ENCODE data around the gene SLC39A11.
A peak's percentile ranks its signal among the peaks of the same experiment; 100 is the strongest.

The SLC39A11 gene

GRCh38 chr17:72715906-72716572 lies 376.4 kb downstream of the SLC39A11 start:
- peak overlapping the region in 1 of 3 experiments; percentile 20 for H3K27ac Mint-ChIP-seq
- peaks cover 2% of the 10 kb centered on the region for H3K9me3 Mint-ChIP-seq
- no peaks in the 10 kb centered on the region for H3K4me1 Mint-ChIP-seq
- no peak for TF ChIP-seq CTCF (IDR thresholded peaks at IDR 0.05; ENCODE audit: unreplicated experiment in 3 of 3)
- peaks cover 1% of the 10 kb centered on the region for H3K36me3 Mint-ChIP-seq (ENCODE audit: low read depth)
- no peak overlapping the region for H3K4me3 Mint-ChIP-seq
- peaks cover 9% of the 10 kb centered on the region for H3K27me3 Mint-ChIP-seq (ENCODE audit: low read depth)

- H3K4me1 Mint-ChIP-seq = no peaks in the 10 kb centered on the region
- no peak overlapping the region for H3K27ac Mint-ChIP-seq
- H3K4me3 Mint-ChIP-seq = no peak overlapping the region
- peaks cover 5% of the 10 kb centered on the region for H3K9me3 Mint-ChIP-seq
- H3K36me3 Mint-ChIP-seq (ENCODE audit: low read depth) = peaks cover 6% of the 10 kb centered on the region
- H3K27me3 Mint-ChIP-seq (ENCODE audit: low read depth) = peaks cover 8% of the 10 kb centered on the region
- no peak for TF ChIP-seq CTCF (IDR thresholded peaks at IDR 0.05; ENCODE audit: unreplicated experiment in 3 of 3)
Measured at GRCh38 chr17:72714357-72714966, 378.0 kb downstream of the SLC39A11 start.

- Mint-ChIP-seq H3K27ac (no peak overlapping the region), H3K27me3 (ENCODE audit: low read depth) (peaks cover 5% of the 10 kb centered on the region)
- TF ChIP-seq CTCF (IDR thresholded peaks at IDR 0.05; ENCODE audit: unreplicated experiment in 3 of 3) = no peak
Measured at GRCh38 chr17:72713701-72714100, 378.8 kb downstream of the SLC39A11 start.

GRCh38 chr17:72711521-72712310 lies 380.8 kb downstream of the SLC39A11 start:
- H3K27ac Mint-ChIP-seq = no peak overlapping the region
- TF ChIP-seq CTCF (IDR thresholded peaks at IDR 0.05; ENCODE audit: unreplicated experiment in 3 of 3) = no peak
- H3K4me3 Mint-ChIP-seq = no peak overlapping the region
- no peaks in the 10 kb centered on the region for H3K27me3 Mint-ChIP-seq (ENCODE audit: low read depth)
- peaks cover 6% of the 10 kb centered on the region for H3K36me3 Mint-ChIP-seq (ENCODE audit: low read depth)
- H3K9me3 Mint-ChIP-seq = peaks cover 9% of the 10 kb centered on the region
- no peaks in the 10 kb centered on the region for H3K4me1 Mint-ChIP-seq

More at GRCh38 chr17:72713701-72714100, 378.8 kb downstream of the SLC39A11 start:
- peaks cover 5% of the 10 kb centered on the region for H3K9me3 Mint-ChIP-seq
- H3K4me3 Mint-ChIP-seq = no peak overlapping the region
- H3K36me3 Mint-ChIP-seq (ENCODE audit: low read depth) = peaks cover 6% of the 10 kb centered on the region
- H3K4me1 Mint-ChIP-seq = no peaks in the 10 kb centered on the region

GRCh38 chr17:72710834-72711233 lies 381.7 kb downstream of the SLC39A11 start:
- Mint-ChIP-seq H3K27me3 (ENCODE audit: low read depth) (no peaks in the 10 kb centered on the region), H3K4me3 (no peak overlapping the region), H3K4me1 (no peaks in the 10 kb centered on the region), H3K27ac (no peak overlapping the region), H3K9me3 (peaks cover 9% of the 10 kb centered on the region), H3K36me3 (ENCODE audit: low read depth) (peaks cover 6% of the 10 kb centered on the region)
- TF ChIP-seq CTCF (IDR thresholded peaks at IDR 0.05; ENCODE audit: unreplicated experiment in 3 of 3) = no peak
